ENCODE results near the gene ISLR.
"Not testable (repeated sequence)": the region's sequence is repeated elsewhere in the genome, so short reads cannot be mapped to it uniquely, and the experiment has no call there.

Gene ISLR

GRCh38 chr15:74156678-74157411 lies 16.7 kb upstream of the ISLR start:
- no peak for TF ChIP-seq CTCF (IDR thresholded peaks at IDR 0.05; ENCODE audit: insufficient read depth, missing control alignments)
- no peak for FAIRE-seq
- DNase-seq (ENCODE audit: insufficient read length, low spot score) = no peak

GRCh38 chr15:74157868-74158827 lies 15.4 kb upstream of the ISLR start:
- FAIRE-seq (no peak), DNase-seq (ENCODE audit: insufficient read length, low spot score) (no peak)
- TF ChIP-seq CTCF (IDR thresholded peaks at IDR 0.05; ENCODE audit: insufficient read depth, missing control alignments) = no peak

GRCh38 chr15:74158855-74159650 lies 14.5 kb upstream of the ISLR start:
- no peak for TF ChIP-seq CTCF (IDR thresholded peaks at IDR 0.05; ENCODE audit: insufficient read depth, missing control alignments)
- DNase-seq (ENCODE audit: insufficient read length, low spot score) (no peak), FAIRE-seq (no peak)

GRCh38 chr15:74159773-74160172 lies 13.7 kb upstream of the ISLR start:
- TF ChIP-seq CTCF (IDR thresholded peaks at IDR 0.05; ENCODE audit: insufficient read depth, missing control alignments) = no peak
- FAIRE-seq (no peak), DNase-seq (ENCODE audit: insufficient read length, low spot score) (no peak)

GRCh38 chr15:74160390-74160789 lies 13.1 kb upstream of the ISLR start:
- not testable (repeated sequence) for DNase-seq (ENCODE audit: insufficient read length, low spot score); FAIRE-seq

- not testable (repeated sequence) for DNase-seq (ENCODE audit: insufficient read length, low spot score); FAIRE-seq
These were observed 11.3 kb upstream of the ISLR start for GRCh38 chr15:74162195-74162536.

GRCh38 chr15:74165461-74165860 lies 8.0 kb upstream of the ISLR start:
- no peak for FAIRE-seq
- no peak for DNase-seq (ENCODE audit: insufficient read length, low spot score)
- TF ChIP-seq CTCF (IDR thresholded peaks at IDR 0.05; ENCODE audit: insufficient read depth, missing control alignments) = no peak
